ENCODE data around the gene ASRGL1. TPM values are rescaled to one million over a fixed set of nuclear protein-coding genes. Genes with fewer than 3 reads are reported as not detected.

The ASRGL1 gene
- total RNA-seq, 2 experiments from 2014 or later = 0.84 to 1.2 TPM

GRCh38 chr11:62399172-62399877 is 62.1 kb downstream of the ASRGL1 start:
- H3K27ac Mint-ChIP-seq = peak overlapping the region; percentile 58
- H3K4me1 Mint-ChIP-seq = peaks cover 37% of the 10 kb centered on the region
- POLR2A ChIA-PET = interaction anchor here (0.6 kb wide), 1 partner anchor 153 kb away, joined by 5 read pairs; no protein-coding TSS in a partner anchor
- no peak overlapping the region for H3K4me3 Mint-ChIP-seq
- H3K36me3 Mint-ChIP-seq (ENCODE audit: low read depth) = no peaks in the 10 kb centered on the region
- no peaks in the 10 kb centered on the region for H3K9me3 Mint-ChIP-seq
- CTCF ChIA-PET = interaction anchor here (1.1 to 3.4 kb wide), 3 partner anchors 9 to 25 kb away, joined by 3 to 19 read pairs (median 4); no protein-coding TSS in a partner anchor
- DNase-seq = no peak
- no peaks in the 10 kb centered on the region for H3K27me3 Mint-ChIP-seq

- ChIA-PET POLR2A (no interaction called here), CTCF (interaction anchor here (1.1 to 3.4 kb wide), 2 partner anchors 10 to 25 kb away, joined by 3 to 19 read pairs; no protein-coding TSS in a partner anchor)
- no peak for DNase-seq
- H3K9me3 Mint-ChIP-seq = no peaks in the 10 kb centered on the region
- H3K27me3 Mint-ChIP-seq = no peaks in the 10 kb centered on the region
- H3K27ac Mint-ChIP-seq = no peak overlapping the region
- no peak overlapping the region for H3K4me3 Mint-ChIP-seq
- H3K4me1 Mint-ChIP-seq = peaks cover 33% of the 10 kb centered on the region
- H3K36me3 Mint-ChIP-seq (ENCODE audit: low read depth) = no peaks in the 10 kb centered on the region
Measured at GRCh38 chr11:62399878-62400266, 62.6 kb downstream of the ASRGL1 start.

GRCh38 chr11:62400281-62400680 is 63.0 kb downstream of the ASRGL1 start:
- H3K36me3 Mint-ChIP-seq (ENCODE audit: low read depth) = no peaks in the 10 kb centered on the region
- no peak overlapping the region for H3K27ac Mint-ChIP-seq
- H3K4me1 Mint-ChIP-seq = peaks cover 31% of the 10 kb centered on the region
- no peak for DNase-seq
- H3K9me3 Mint-ChIP-seq = no peaks in the 10 kb centered on the region
- POLR2A ChIA-PET = no interaction called here
- no peak overlapping the region for H3K4me3 Mint-ChIP-seq
- CTCF ChIA-PET = interaction anchor here (1.1 to 3.4 kb wide), 2 partner anchors 10 to 24 kb away, joined by 3 to 19 read pairs; no protein-coding TSS in a partner anchor
- H3K27me3 Mint-ChIP-seq = no peaks in the 10 kb centered on the region

- DNase-seq = no peak
- ChIA-PET POLR2A (no interaction called here), CTCF (interaction anchor here (1.0 to 3.4 kb wide), 3 partner anchors 11 to 24 kb away, joined by 3 to 19 read pairs (median 3); no protein-coding TSS in a partner anchor)
- H3K27ac Mint-ChIP-seq = no peak overlapping the region
- no peak overlapping the region for H3K4me3 Mint-ChIP-seq
- H3K36me3 Mint-ChIP-seq (ENCODE audit: low read depth) = no peaks in the 10 kb centered on the region
- no peaks in the 10 kb centered on the region for H3K27me3 Mint-ChIP-seq
- H3K9me3 Mint-ChIP-seq = no peaks in the 10 kb centered on the region
- peaks cover 31% of the 10 kb centered on the region for H3K4me1 Mint-ChIP-seq
Measured at GRCh38 chr11:62400760-62401159, 63.5 kb downstream of the ASRGL1 start.

- H3K27me3 Mint-ChIP-seq = no peaks in the 10 kb centered on the region
- CTCF ChIA-PET = interaction anchor here (1.0 to 3.4 kb wide), 5 partner anchors 8 to 23 kb away, joined by 3 to 19 read pairs (median 3); no protein-coding TSS in a partner anchor
- peaks cover 31% of the 10 kb centered on the region for H3K4me1 Mint-ChIP-seq
- no peaks in the 10 kb centered on the region for H3K36me3 Mint-ChIP-seq (ENCODE audit: low read depth)
- POLR2A ChIA-PET = no interaction called here
- peak overlapping the region; percentile 84 for H3K27ac Mint-ChIP-seq
- peak overlapping the region; percentile 68 for H3K4me3 Mint-ChIP-seq
- no peaks in the 10 kb centered on the region for H3K9me3 Mint-ChIP-seq
- no peak for DNase-seq
Measured at GRCh38 chr11:62401356-62401755, 64.1 kb downstream of the ASRGL1 start.

GRCh38 chr11:62401811-62402210 is 64.6 kb downstream of the ASRGL1 start:
- H3K27ac Mint-ChIP-seq = peak overlapping the region; percentile 84
- no peaks in the 10 kb centered on the region for H3K9me3 Mint-ChIP-seq
- no peaks in the 10 kb centered on the region for H3K27me3 Mint-ChIP-seq
- H3K4me1 Mint-ChIP-seq = peaks cover 31% of the 10 kb centered on the region
- no peak for DNase-seq
- H3K4me3 Mint-ChIP-seq = peak overlapping the region; percentile 68
- POLR2A ChIA-PET = no interaction called here
- CTCF ChIA-PET = interaction anchor here (0.6 to 3.4 kb wide), 6 partner anchors 9 to 148 kb away, joined by 3 to 19 read pairs (median 4); no protein-coding TSS in a partner anchor
- no peaks in the 10 kb centered on the region for H3K36me3 Mint-ChIP-seq (ENCODE audit: low read depth)

- peak; percentile 53 for DNase-seq
- Mint-ChIP-seq H3K27me3 (no peaks in the 10 kb centered on the region), H3K9me3 (no peaks in the 10 kb centered on the region)
Measured at GRCh38 chr11:62402226-62402959, 65.1 kb downstream of the ASRGL1 start.

GRCh38 chr11:62402960-62403730 is 65.9 kb downstream of the ASRGL1 start:
- Mint-ChIP-seq H3K4me1 (peaks cover 31% of the 10 kb centered on the region), H3K4me3 (peak overlapping the region; percentile 25), H3K9me3 (no peaks in the 10 kb centered on the region), H3K27ac (peak overlapping the region; percentile 84), H3K36me3 (ENCODE audit: low read depth) (no peaks in the 10 kb centered on the region), H3K27me3 (no peaks in the 10 kb centered on the region)
- no peak for DNase-seq
- ChIA-PET POLR2A (no interaction called here), CTCF (interaction anchor here (0.7 to 3.4 kb wide), 5 partner anchors 8 to 140 kb away, joined by 3 to 21 read pairs (median 4); no protein-coding TSS in a partner anchor)

More at GRCh38 chr11:62402226-62402959, 65.1 kb downstream of the ASRGL1 start:
- Mint-ChIP-seq H3K27ac (peak overlapping the region; percentile 84), H3K4me3 (peak overlapping the region; percentile 68), H3K4me1 (peaks cover 31% of the 10 kb centered on the region), H3K36me3 (ENCODE audit: low read depth) (no peaks in the 10 kb centered on the region)
- CTCF ChIA-PET = interaction anchor here (0.6 to 3.4 kb wide), 6 partner anchors 9 to 147 kb away, joined by 3 to 19 read pairs (median 4); no protein-coding TSS in a partner anchor
- POLR2A ChIA-PET = no interaction called here

GRCh38 chr11:62404435-62404834 is 67.2 kb downstream of the ASRGL1 start:
- no peak overlapping the region for H3K27ac Mint-ChIP-seq
- peaks cover 21% of the 10 kb centered on the region for H3K4me1 Mint-ChIP-seq
- no peak for DNase-seq
- H3K9me3 Mint-ChIP-seq = no peaks in the 10 kb centered on the region
- H3K4me3 Mint-ChIP-seq = no peak overlapping the region
- POLR2A ChIA-PET = no interaction called here
- H3K36me3 Mint-ChIP-seq (ENCODE audit: low read depth) = no peaks in the 10 kb centered on the region
- H3K27me3 Mint-ChIP-seq = no peaks in the 10 kb centered on the region
- CTCF ChIA-PET = interaction anchor here (1.1 to 3.4 kb wide), 3 partner anchors 10 to 139 kb away, joined by 3 to 21 read pairs (median 14); no protein-coding TSS in a partner anchor

GRCh38 chr11:62404901-62405300 is 67.7 kb downstream of the ASRGL1 start:
- Mint-ChIP-seq H3K27me3 (no peaks in the 10 kb centered on the region), H3K4me1 (peaks cover 21% of the 10 kb centered on the region), H3K4me3 (no peak overlapping the region), H3K27ac (no peak overlapping the region), H3K36me3 (ENCODE audit: low read depth) (no peaks in the 10 kb centered on the region), H3K9me3 (no peaks in the 10 kb centered on the region)
- ChIA-PET CTCF (interaction anchor here (1.9 to 3.4 kb wide), 2 partner anchors 10 to 20 kb away, joined by 14 to 21 read pairs; no protein-coding TSS in a partner anchor), POLR2A (no interaction called here)
- DNase-seq = no peak

- no peak overlapping the region for H3K27ac Mint-ChIP-seq
- H3K4me1 Mint-ChIP-seq = peaks cover 21% of the 10 kb centered on the region
- no peaks in the 10 kb centered on the region for H3K9me3 Mint-ChIP-seq
- ChIA-PET POLR2A (interaction anchor here (0.6 kb wide), 2 partner anchors 65 to 379 kb away, joined by 3 to 5 read pairs; no protein-coding TSS in a partner anchor), CTCF (interaction anchor here (0.6 to 3.4 kb wide), 4 partner anchors 11 to 162 kb away, joined by 3 to 14 read pairs (median 5); no protein-coding TSS in a partner anchor)
- no peaks in the 10 kb centered on the region for H3K27me3 Mint-ChIP-seq
- H3K36me3 Mint-ChIP-seq (ENCODE audit: low read depth) = no peaks in the 10 kb centered on the region
- DNase-seq = no peak
- no peak overlapping the region for H3K4me3 Mint-ChIP-seq
Measured at GRCh38 chr11:62406034-62406433, 68.8 kb downstream of the ASRGL1 start.

- Mint-ChIP-seq H3K4me1 (no peaks in the 10 kb centered on the region), H3K9me3 (no peaks in the 10 kb centered on the region), H3K27me3 (no peaks in the 10 kb centered on the region), H3K36me3 (ENCODE audit: low read depth) (no peaks in the 10 kb centered on the region), H3K4me3 (no peak overlapping the region), H3K27ac (no peak overlapping the region)
- ChIA-PET CTCF (interaction anchor here (2.0 to 8.5 kb wide), 2 partner anchors 14 to 133 kb away, joined by 6 to 61 read pairs; no protein-coding TSS in a partner anchor), POLR2A (no interaction called here)
- DNase-seq = no peak
Measured at GRCh38 chr11:62409831-62410230, 72.6 kb downstream of the ASRGL1 start.
